Heart right ventricle (tissue), 16 donors: ENCODE results near the gene AMOT. TPM values are rescaled to one million over a fixed set of nuclear protein-coding genes. Genes with fewer than 3 reads are reported as not detected.
"Not testable (repeated sequence)": the region's sequence is repeated elsewhere in the genome, so short reads cannot be mapped to it uniquely, and the experiment has no call there.

Experiments used
- ATAC-seq, 8 donors: fragments of 200-7000 bp; cut with Tn5 transposase; one replicate each; pipeline ENCODE4 v1.9.1; 2020; ENCODE audit warnings: mild to moderate bottlenecking in 8 of 8, moderate library complexity in 8 of 8, moderate number of reproducible peaks in 1 of 8
- DNase-seq, 2 donors: peaks; one replicate each; pipeline ENCODE4 v3.0.0-alpha.2; 2020
- H3K27ac ChIP-seq, 10 donors: fragments of 200-600 bp; sonication (generic) in 2 of 10; one replicate each; pipeline versions ENCODE4 v1.5.0 to v1.8.0; 2020 to 2022; ENCODE audit warnings: mild to moderate bottlenecking in 3 of 10
- H3K27me3 ChIP-seq, 7 donors: fragments of 200-600 bp; one replicate each; pipeline ENCODE4 v1.8.0; 2021 to 2022; ENCODE audit warnings: mild to moderate bottlenecking in 2 of 7
- H3K36me3 ChIP-seq, 9 donors: fragments of 200-600 bp; sonication (generic) in 1 of 9; one replicate each; pipeline versions ENCODE4 v1.5.0 to v1.8.0; 2020 to 2022; ENCODE audit warnings: mild to moderate bottlenecking in 2 of 9
- H3K4me1 ChIP-seq, 9 donors: fragments of 200-600 bp; sonication (generic) in 1 of 9; one replicate each; pipeline versions ENCODE4 v1.5.0 to v1.8.0; 2020 to 2022; ENCODE audit warnings: mild to moderate bottlenecking in 4 of 9
- H3K4me3 ChIP-seq, 10 donors: fragments of 200-600 bp; sonication (generic) in 2 of 10; one replicate each; pipeline versions ENCODE4 v1.5.0 to v1.8.0; 2020 to 2022; ENCODE audit warnings: mild to moderate bottlenecking in 7 of 10, moderate library complexity in 2 of 10
- H3K9me3 ChIP-seq, 11 donors: fragments of 200-600 bp in 10 of 11; sonication (generic) in 2 of 11; one replicate each; pipeline versions ENCODE4 v1.5.0 to v1.8.0; 2013 to 2022; ENCODE audit warnings: mild to moderate bottlenecking in 2 of 11, control low read depth in 1 of 11, moderate library complexity in 1 of 11
- CTCF ChIP-seq, 9 donors: fragments of 200-600 bp; sonication (generic) in 2 of 9; IDR thresholded peaks; one replicate each; pipeline versions ENCODE4 v1.5.0 to v1.8.0; 2021 to 2022; ENCODE audit warnings: antibody characterized with exemption in 9 of 9, mild to moderate bottlenecking in 5 of 9, moderate library complexity in 1 of 9
- WGBS, 2 donors: extraction: QIAGEN DNeasy Blood & Tissue Kit; methylation state at CpG; one replicate each; pipeline ENCODE4 v1.1.7; 2013; ENCODE audit warnings: inconsistent platforms in 1 of 2; 5-methylcytosine and 5-hydroxymethylcytosine counted together
- intact Hi-C, 10 donors: fragments of 100-400 bp; cut with DNase I; formaldehyde crosslinking; loops; one replicate each; pipeline versions ENCODE4 v1.11.1 to v1.14.2; 2022
- polyA plus RNA-seq, 2 donors: library from polyadenylated mRNA; stranded (reverse); fragments of 200-250 nt; gene quantifications; one replicate each; pipeline ENCODE4 v1.2.3, GENCODE V29; 2013
- total RNA-seq, 10 donors: library from RNA; stranded (reverse); fragmentation: NEBNext Ultra II Directional in 3 of 10; extraction: Animal tissue kit (Norgen Biotek cat#: 25700) in 3 of 10; gene quantifications; one replicate each; pipeline versions ENCODE4 v1.2.1 to v1.2.4, GENCODE V29; 2021 to 2023
- donor health status: Arrhythmogenic right ventricular cardiomyopathy.
- donor health status: ischemic (EF 13 %, LVEDD 7.1; RV severe dilation, severe dysfunction).
- donor health status: healthy with polysubstance abuse.
- donor health status: DM: no; HTN: yes; CAD: no.
- donor health status: DM: no; HTN: no; CAD: no.
- donor health status: ischemic (EF 25% LVEDD 6.9; RV normal size, moderate dysfunction).
- donor health status: ischemic (EF 25% LVEDD 5.7; RV mildly dilated, moderate dysfunction).
- donor health status: healthy.
- donor health status: DM: yes; HTN: yes; CAD: no.
- donor health status: Ischemic cardiomyopathy.
- donor health status: ischemic (EF 35%, LVEDD 5.7; RV mildly dilated, moderate dysfunction).
- donor health status: nonischemic (EF 11% LVEDD 7.7; RV severe dilation, severe dysfunction).
- donor health status: DM: yes; HTN: yes; CAD: no.
- donor health status: PGD.
- donor health status: ischemic (EF 29% LVEDD 5.4; RV normal size, mild dysfunction).
- donor health status: nonischemic (EF 23%, LVEDD 6.1; RV moderate dilation, normal function).

Gene AMOT
- total and polyA plus RNA-seq, 12 donors, result 0.62 to 10.8 (median 6.1) TPM

- no peaks in the 10 kb centered on the region for H3K36me3 ChIP-seq
- H3K4me1 ChIP-seq, result no peaks in the 10 kb centered on the region
- 76 to 100% methylated on average over 1 of the region's 1 CpG for WGBS, 2 donors
- H3K27me3 ChIP-seq, result peaks cover 0 to 32% (median 0%) of the 10 kb centered on the region in 7 donors
- DNase-seq (no peak), ATAC-seq (no peak)
- H3K27ac ChIP-seq, result no peak overlapping the region
- no peaks in the 10 kb centered on the region for H3K9me3 ChIP-seq
- H3K4me3 ChIP-seq, result no peak overlapping the region
- no peak for TF ChIP-seq CTCF (IDR thresholded peaks at IDR 0.05)
- intact Hi-C loops, result no loop called here
Observed at GRCh38 chrX:112866175-112866574, 25.5 kb upstream of the AMOT start.

- peaks cover 0 to 32% (median 0%) of the 10 kb centered on the region in 7 donors for H3K27me3 ChIP-seq
- H3K27ac ChIP-seq, result no peak overlapping the region
- DNase-seq (no peak), ATAC-seq (no peak)
- H3K4me1 ChIP-seq, result no peaks in the 10 kb centered on the region
- H3K9me3 ChIP-seq, result no peaks in the 10 kb centered on the region
- no peak overlapping the region for H3K4me3 ChIP-seq
- H3K36me3 ChIP-seq, result no peaks in the 10 kb centered on the region
- no peak for TF ChIP-seq CTCF (IDR thresholded peaks at IDR 0.05)
- 91 to 97% methylated on average over 4 of the region's 4 CpGs for WGBS, 2 donors
- intact Hi-C loops, result no loop called here
Observed at GRCh38 chrX:112865464-112866025, 24.9 kb upstream of the AMOT start.

- no peak for ATAC-seq
- DNase-seq, result no peak
- Histone ChIP-seq H3K9me3 (no peaks in the 10 kb centered on the region), H3K27me3 (peaks cover 0 to 32% (median 0%) of the 10 kb centered on the region in 7 donors), H3K4me3 (no peak overlapping the region), H3K4me1 (no peaks in the 10 kb centered on the region), H3K27ac (no peak overlapping the region), H3K36me3 (no peaks in the 10 kb centered on the region)
- intact Hi-C loops, result no loop called here
- 88 to 94% methylated on average over 2 of the region's 2 CpGs for WGBS, 2 donors
- TF ChIP-seq CTCF (IDR thresholded peaks at IDR 0.05), result no peak
Observed at GRCh38 chrX:112863850-112864249, 23.2 kb upstream of the AMOT start.

- no peaks in the 10 kb centered on the region for H3K9me3 ChIP-seq
- ATAC-seq (no peak), DNase-seq (no peak)
- H3K27me3 ChIP-seq, result peaks cover 0 to 29% (median 0%) of the 10 kb centered on the region in 7 donors
- H3K4me3 ChIP-seq, result no peak overlapping the region
- WGBS, 2 donors, result 75 to 82% methylated on average over 5 of the region's 5 CpGs
- TF ChIP-seq CTCF (IDR thresholded peaks at IDR 0.05), result no peak
- no peaks in the 10 kb centered on the region for H3K36me3 ChIP-seq
- no peak overlapping the region for H3K27ac ChIP-seq
- intact Hi-C loops, result no loop called here
- no peaks in the 10 kb centered on the region for H3K4me1 ChIP-seq
Observed at GRCh38 chrX:112857478-112857878, 16.8 kb upstream of the AMOT start.

GRCh38 chrX:112854901-112855300 lies 14.3 kb upstream of the AMOT start:
- not testable (repeated sequence) for H3K4me1 ChIP-seq, DNase-seq

More at GRCh38 chrX:112854901-112855300, 14.3 kb upstream of the AMOT start:
- ATAC-seq, H3K9me3 ChIP-seq, intact Hi-C loops, H3K36me3 ChIP-seq, H3K27ac ChIP-seq, H3K4me3 ChIP-seq: not testable (repeated sequence)
- WGBS, 2 donors, result 98% methylated on average over 9 to 26 of the region's 26 CpGs
- H3K27me3 ChIP-seq, result peaks cover 0 to 49% (median 0%) of the 10 kb centered on the region in 7 donors
